GM21825 (cell line): ENCODE measurements around the gene SCD5.

Experiments
- ATAC-seq: cut with Tn5 transposase; IDR thresholded peaks from one replicate; pipeline ENCODE4 v1.9.1; 2021; ENCODE audit warnings: mild to moderate bottlenecking, moderate library complexity; ENCODE audit not compliant: unreplicated experiment

Gene SCD5

DNA sequence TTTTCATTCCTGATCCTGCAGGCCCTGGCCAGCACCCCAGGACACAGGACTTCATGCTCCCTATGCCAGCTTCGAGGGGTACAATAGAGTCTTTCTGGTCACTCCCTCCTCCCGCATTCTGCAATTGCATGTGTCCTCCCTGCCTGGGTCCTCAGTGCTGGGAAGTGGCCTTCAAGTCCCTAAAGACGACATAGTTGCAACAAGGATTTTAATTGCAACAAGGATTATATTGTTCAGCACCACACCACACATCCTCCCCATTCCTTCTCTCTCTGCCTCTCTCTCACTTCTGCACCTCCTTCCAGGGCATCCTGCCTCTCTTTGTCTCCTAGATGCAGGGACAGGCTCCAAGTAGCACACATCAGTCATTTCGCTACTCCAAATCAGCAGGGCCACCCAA, 25.5 kb downstream of the SCD5 start:
- ATAC-seq = no peak

DNA sequence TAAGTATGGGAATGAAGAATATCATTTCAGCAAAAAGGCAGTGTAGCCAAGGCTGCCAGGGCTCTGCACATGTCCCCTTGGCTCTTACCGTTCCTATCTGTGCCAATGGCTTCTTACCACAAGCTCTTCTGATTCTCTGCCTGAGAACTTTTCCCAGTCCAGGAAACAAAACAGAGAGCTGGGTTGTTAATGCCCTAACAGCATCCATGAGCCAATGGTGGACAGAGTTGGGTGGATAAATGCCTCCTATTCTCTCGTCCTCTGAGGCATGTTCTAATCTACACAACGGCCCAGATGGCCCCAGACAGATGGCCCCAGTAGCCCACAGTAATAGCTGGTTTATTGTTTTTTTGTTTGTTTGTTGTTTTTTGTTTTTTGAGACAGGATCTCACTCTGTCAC, 28.0 kb downstream of the SCD5 start:
- no peak for ATAC-seq

DNA sequence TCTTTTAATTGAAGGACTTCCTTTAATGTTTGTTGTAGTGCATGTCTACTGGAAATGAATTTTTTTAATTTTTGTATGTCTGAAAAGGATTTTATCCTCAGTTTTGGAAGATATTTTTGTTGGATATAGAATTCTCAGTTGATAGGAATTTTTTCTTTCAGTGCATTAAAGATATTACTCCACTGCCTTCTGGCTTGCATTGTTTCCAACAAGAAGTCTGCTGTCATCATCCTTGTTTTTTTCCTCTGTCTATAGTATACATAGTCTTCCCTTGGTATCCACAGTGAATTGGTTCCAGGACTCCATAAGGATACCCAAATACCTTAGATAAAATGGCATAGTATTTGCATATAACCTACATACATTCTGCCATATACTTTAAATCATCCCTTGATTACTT, 33.5 kb downstream of the SCD5 start:
- ATAC-seq = no peak

DNA sequence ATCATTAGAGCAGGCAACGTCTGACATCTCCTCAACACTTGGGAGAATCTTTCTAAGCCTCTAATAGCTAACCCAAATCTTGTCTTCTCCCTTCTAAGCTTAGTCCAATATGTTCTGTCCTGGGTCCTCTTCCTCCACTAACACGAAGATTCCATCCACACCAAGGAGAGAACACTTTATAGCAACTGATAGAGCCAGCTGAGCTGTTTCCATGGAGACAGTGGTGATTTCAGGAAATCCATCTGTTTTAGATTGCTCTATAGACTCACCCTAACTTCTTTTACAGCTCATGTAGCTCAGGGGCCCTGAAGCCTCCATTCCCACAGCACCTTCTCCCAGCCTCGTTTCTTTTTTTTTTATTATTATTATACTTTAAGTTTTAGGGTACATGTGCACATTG, 37.4 kb downstream of the SCD5 start:
- ATAC-seq = no peak

DNA sequence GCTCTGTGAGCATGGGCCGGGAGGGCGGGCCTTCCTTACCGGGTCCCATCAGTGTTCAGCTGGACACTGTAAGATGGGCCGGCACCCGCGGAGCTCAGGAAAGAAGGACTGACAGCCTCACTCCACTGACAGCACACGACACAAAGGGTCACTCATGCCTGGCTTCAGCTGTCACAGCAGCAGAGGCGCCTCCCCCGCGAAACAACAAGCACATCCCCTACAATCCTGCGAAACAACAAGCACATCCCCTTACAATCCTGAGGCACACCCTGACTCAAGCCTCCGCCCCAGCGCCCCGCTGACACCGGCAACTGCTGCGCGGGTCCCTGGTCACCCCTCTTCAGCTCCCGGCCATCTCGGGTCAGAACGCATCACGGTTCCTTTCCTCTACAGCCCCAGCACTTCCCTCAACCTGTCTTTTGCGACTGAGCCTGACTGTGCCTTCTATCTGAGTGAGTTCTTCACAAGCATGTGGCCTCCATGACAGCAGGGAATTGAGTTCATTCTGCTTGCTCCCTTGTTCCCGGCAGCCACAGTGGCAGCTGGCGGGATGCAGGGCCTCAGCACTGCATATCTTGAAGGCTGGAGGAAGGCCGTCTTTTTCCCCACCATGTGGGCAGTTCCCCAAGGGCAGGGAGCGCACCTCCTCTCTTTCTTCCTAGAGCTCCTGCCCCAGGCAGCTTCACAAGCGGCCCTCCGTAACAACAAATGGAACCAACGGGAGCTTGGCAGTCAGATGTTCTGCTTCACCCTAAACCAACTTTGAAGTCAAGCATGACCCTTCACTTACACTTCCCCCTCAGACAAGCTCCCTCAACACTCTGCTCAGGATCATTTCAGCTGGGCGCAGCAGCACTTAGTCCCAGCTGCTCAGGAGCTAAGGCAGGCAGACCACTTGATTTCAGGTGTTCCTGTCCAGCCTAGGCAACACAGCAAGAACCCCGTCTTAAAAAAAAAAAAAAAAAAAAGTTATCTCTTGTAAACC, 39.6 kb downstream of the SCD5 start:
- no peak for ATAC-seq

DNA sequence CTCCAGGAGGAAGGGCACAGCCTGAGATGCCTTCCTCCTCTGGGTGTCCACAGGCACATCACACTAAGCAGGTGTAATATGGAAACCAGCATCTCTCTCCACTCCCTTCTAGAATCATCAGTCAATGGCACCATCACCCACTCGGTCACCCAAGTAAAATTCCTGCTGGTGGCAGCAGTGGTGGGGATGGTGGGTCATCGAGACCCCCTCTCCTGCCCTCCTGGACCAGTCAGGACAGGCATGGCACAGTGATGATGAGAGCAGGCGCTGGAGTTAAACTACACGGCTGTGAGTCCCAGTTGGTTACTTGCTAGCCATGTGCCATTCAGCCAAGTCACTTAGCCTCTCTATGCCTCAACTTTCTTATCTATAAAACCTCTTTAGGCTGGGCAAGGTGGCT, 42.5 kb downstream of the SCD5 start:
- ATAC-seq = no peak

DNA sequence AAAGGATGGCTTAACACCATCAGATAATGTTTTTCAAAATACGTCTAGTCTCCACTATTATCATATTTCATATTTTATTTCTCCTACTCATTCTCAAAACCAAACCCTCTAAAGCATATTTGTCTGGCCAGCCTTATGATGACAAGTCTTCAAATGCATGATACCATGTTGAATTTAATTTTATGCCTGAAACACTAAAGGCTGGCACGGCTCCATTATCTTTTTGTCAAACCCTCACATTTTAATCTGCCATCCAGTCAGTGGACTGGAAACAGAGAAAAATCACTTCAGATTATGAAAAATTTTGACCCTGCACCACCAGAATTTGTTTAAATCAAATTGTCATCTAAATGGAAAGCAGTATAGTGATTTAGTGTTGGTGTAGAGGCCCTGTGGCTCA, 42.9 kb downstream of the SCD5 start:
- ATAC-seq = no peak

DNA sequence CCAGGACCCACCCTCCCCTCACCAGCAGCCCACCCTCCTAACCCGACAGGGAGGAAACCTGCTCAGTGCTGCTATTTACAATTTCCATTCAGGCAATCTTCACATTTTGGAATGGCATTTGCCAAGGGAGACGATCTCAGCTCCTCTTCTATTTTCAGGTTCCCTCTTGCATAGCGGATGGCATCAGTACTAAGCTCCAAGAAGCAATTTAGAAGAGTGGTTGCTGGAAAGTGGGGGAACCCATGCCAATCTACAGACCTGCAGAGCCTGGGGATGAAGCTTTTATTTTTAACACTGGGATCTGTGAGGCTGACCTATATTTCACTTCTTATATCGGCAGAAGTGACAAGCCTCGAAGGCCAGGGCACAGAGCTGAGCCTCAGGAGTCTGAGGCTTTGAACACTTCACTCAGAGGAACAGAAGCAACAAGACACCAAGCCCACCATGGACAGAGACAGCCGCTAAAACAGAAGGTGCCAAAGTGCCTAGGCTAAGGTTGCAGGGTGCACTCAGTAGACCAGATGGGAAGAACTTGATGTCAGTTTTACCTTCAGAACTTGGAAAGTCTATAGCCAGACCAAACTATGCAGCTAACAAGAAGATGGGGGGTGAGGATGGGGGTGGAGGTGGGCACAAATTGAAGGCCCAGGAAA, 44.0 kb downstream of the SCD5 start:
- ATAC-seq = no peak

DNA sequence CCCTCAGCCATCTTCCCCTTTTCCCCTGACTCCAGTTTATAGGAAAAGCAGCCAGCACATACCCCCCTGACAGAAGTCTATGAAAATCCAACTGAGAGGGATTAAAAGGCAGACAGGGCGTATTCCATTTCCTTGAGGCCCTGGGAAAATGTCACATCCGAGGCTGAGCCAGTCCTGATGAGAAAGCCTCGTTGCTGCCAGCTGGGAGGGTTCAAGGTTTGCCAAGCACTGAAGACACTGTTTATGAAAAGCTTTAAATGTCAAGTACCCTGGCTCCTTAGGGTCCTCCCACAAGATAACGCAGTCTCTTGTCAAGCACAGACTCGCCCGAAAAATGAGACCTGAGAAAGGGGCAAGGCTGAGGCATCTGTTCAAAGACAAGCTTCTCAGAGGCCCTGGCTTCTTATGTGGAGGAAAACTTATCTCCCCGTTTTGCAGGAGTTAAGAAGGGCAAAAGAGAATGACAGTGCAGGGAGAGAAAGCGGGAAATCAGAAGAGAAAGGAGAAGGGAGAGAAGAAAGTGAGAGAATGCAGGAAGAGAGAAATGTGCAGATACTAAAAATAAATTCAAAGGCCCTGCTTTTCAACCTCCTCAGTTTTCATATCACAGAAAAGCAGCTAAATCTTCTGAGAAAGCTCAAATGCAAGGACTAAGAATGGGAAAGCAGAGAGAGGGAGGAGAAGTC, 44.7 kb downstream of the SCD5 start:
- ATAC-seq = no peak

DNA sequence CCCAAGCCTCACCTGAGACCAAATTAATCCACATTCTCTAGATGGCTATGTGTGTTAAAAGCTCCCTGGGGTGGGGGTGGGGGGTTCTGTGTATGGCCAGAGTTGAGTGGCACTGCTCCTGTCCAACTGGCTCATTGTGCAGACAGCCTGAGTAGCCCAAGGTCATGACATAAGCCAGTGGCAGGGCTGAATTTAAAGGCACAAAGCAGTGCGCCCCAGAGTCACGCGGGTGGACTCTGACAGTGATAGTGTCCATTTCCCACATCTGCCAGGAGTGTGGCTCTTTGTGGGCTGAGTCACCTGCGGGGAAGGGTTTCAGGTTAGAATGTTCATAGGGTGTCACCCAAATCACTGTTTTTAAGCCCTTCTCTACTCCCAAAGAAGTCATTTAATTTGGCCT, 45.4 kb downstream of the SCD5 start:
- no peak for ATAC-seq

DNA sequence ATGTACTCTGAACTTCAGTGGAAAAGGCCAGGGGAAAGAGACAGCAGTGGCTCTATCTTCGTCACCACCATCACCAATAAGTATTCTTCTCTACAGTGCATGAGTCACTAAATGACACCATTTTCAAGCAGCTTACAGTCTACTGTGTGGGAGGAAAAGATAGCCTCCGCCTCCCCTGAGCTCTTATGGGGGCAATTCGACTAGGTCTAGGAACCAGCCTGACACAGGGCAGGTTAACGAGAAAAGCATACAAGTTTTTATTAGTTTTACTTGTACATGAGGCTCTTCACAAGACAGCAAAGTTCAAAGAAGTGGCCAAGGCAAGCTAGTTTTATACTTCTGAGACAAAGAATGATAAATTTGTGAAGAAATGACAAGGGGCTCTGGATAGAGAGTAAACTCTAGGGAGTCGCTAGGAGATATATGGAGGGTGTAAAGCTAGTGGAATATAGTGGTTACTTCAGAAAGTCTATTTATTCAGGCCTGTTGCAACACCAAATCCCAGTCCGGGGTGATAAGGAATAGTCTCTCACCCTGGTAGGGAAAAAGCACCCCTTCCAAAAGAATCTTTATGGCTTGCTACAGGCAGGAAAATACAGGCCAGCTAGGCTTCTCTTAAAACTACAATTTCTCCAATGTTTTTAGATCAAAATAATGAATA, 49.7 kb downstream of the SCD5 start:
- ATAC-seq = no peak

DNA sequence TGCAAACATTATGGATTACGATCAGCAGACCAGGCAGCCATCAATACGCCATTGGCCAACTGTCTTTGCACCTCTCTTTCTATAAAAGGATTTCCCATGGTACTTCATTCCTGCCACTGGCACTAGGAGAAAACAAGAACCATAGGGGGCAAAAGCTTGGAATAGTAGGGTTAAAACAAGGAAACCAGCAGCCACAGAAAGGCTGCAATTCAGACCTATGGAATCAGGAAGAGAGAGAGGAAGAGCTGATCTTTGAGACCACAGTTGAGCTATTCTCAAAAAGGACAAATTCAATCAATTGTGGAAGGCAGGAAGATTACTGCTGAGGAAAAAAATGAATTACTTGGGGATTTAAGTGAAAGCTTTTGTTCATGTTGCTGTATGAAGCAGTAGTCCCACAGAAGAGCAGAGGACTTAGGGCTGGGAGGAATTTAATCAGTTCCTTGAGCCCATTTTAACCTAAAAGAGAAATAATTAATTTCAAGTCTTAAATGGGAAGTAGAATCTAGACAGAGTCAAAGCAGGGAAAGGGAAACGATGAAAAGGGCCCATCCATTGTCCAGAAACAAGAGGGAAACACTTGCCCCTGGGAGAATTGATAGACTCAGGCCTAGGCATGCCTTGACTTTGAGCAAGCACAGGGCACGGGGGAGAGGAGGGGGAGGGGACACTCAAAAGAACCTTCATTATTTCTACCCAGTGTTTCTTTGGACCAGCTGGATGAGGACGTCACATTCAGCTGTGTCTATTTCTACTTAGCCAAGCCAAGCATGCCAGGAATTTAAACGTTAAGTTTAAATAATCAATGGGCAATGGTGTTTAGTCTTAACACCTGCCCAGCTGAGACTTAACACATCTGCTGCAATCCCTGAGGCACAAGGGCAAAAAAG, 50.7 kb downstream of the SCD5 start:
- no peak for ATAC-seq

DNA sequence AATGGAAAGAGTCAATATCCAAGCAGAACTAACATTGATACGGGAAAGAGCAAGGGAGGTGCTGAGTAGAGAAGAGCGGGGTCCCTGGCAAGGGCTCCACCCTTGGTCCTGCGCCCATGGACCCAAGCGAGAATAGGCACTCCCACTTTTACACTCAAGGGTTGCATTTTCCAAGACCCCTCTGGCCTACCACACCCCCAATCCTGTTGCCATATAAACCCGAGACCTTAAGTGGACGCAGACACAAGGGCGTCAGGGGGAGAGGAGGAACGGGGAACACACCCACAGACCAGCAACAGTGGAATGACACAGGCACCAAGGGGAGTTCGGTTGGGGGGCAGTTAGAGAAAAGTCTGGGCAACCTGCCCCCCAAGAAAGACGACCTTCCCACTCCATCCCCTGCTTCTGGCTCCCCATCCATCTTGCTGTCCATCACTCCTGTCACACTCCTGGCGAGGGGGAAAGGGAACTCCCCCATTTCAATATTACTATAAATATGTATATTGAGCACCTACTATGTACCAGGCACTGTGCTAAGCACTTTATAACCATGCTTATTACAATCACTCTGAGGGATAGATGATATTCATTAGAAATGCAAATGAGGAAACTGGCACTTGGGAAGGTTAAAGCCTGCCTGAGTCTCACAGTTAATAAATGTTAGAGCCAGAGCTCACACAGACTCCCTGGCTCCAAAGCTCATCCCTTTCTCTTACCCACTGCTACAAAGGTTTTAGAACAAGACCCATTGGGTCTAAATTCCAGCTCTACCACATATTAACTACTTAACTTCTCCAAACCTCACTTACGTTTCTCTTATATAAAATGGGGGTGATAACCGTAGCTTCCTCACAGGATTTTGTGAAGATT, 51.7 kb downstream of the SCD5 start:
- no peak for ATAC-seq

DNA sequence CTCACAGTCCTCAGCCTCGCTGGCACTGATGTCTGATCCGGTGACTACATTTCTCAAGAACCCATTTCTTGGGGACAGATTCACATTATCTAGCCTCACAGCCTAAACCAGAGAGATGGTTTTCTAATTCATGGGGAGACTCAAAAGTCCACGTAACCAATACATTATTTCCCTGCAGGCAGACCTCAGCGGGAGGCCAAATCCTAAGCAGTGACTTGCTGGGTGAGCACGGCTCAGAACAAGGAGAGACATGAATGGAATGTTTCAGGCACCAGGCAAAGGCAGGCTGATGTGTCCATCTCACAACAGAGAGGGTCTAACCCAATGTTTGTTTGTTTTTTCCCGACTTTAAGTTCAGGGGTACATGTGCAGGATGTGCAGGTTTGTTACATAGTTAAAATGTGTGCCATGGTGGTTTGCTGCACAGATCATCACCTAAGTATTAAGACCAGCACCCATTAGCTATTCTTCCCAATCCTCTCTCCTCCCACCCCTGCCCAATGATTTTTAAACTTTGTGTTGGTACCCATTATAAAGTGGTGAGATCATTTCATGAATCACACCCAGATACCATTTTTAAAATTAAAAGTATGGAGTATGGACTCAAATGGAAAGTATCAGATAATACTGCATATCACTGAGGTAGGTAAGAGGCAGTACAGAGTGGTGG, 53.3 kb downstream of the SCD5 start:
- ATAC-seq = no peak

DNA sequence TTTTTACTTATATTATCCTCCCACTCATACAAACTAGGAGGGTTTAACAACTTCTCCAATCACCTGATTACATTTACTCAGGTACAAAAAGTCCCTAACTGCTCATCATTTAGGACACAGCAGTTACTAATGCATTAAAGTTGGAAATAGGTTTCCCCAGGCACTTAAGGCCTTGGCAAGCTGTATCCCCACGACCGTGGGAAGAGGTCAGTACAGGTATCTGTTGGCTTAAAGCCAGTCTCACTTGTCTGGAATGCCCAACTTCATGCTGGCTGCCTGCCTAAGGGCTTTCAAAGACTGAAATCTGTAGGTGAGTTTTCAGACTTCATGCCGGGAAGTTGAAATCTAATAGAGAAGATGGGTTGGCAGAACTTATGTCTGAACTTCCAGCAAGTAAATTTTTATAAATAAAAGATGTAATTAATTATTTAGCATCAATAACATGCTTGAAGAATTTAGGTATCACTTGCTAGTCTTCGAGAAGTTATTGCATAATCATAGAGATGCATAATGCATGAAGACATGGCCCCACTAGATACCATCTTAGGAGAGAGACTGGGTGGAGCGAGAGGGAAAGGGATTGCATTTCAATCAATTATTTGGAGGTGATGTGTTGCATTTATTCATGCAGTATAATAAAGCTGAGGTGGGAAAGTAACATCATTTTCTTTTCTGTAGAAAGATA, 54.2 kb downstream of the SCD5 start:
- no peak for ATAC-seq

DNA sequence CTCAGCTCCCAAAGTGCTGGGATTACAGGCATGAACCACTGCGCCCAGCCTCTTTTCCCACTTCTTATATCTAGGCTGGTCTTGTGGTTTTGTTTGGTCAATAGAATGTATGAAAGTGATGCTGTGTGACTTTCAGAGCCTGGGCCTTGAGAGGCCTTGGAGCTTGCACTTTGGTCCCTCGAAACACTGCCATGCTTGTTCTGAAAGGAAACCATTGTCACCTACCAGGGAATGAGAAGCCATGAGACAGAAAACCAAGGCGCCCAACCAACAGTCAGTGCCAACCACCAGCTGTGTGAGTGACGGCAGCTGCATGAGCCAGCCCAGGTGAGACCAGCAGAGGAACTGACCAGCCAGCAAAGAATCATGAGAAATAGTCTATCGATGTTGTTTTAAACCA, 57.4 kb downstream of the SCD5 start:
- ATAC-seq = no peak

DNA sequence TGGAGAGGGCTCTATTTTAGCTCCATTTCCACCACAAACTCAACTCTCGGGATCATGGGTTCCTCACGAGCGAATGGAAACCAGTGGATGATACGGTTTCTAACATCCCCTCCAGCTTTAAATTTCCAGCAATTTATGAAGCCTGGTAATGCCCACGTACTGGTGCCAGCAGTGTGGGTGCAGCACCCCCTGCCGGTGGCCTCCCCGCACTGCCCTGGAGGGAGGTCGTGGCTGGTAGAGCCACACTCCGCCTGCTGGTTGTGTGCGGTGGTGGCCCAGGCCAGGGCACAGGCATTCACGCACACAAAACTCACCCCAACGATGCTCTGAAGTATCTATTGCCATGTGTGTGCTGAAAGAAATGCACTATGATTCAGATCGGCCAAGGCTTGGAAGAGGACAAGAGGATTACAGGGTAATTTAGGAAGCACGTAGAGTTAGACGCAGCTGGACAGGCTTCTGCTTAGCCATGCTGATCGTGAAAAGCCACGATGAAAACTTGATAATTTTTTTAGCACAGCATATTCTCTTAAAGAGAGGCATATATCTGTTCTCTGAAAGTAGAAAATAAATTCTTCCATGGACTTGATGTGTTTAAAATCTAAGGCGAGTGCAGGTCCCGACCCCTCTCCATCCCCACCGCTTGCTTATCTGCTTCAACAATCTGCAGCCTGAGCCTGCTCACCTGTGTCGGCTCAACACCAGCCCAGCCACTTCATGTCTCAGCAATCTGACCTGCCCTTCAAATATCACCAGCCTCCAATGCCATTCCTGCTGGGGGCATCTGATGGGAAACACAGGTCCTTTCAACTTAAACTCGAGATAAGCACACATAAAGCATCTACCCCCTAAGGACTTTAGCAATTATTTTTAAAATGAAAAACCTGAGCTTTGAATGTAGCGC, 59.1 kb downstream of the SCD5 start:
- ATAC-seq = peak; percentile 99
